Progenitor cell of endocrine pancreas (in vitro differentiated cells): Measurements from ENCODE around the gene VAX1. TPM values are rescaled to one million over a fixed set of nuclear protein-coding genes. Genes with fewer than 3 reads are reported as not detected.

Source experiments
- DNase-seq: peaks from one replicate; pipeline ENCODE4 v3.0.0; 2021; ENCODE audit warnings: low spot score; ENCODE audit not compliant: unreplicated experiment
- H3K27ac Mint-ChIP-seq: 2 replicates; pipeline ENCODE4 v1.8.0; 2021; ENCODE audit warnings: mild to moderate bottlenecking, moderate library complexity, mixed read lengths
- H3K27me3 Mint-ChIP-seq: 2 replicates; pipeline ENCODE4 v1.8.0; 2021; ENCODE audit warnings: mixed read lengths
- H3K36me3 Mint-ChIP-seq: 2 replicates; pipeline ENCODE4 v1.8.0; 2022; ENCODE audit warnings: mixed read lengths; ENCODE audit not compliant: insufficient read depth
- H3K4me1 Mint-ChIP-seq: 2 replicates; pipeline ENCODE4 v1.8.0; 2021; ENCODE audit warnings: low read depth, mixed read lengths
- H3K4me3 Mint-ChIP-seq: 2 replicates; pipeline ENCODE4 v1.8.0; 2021; ENCODE audit warnings: low read depth, mild to moderate bottlenecking, moderate library complexity, mixed read lengths
- H3K9me3 Mint-ChIP-seq: 2 replicates; pipeline ENCODE4 v1.8.0; 2021; ENCODE audit warnings: low read depth, mixed read lengths
- CTCF ChIP-seq: fragments of 200-600 bp; sonication (generic); IDR thresholded peaks from one replicate; pipeline ENCODE4 v1.5.0; 2021; ENCODE audit warnings: antibody characterized with exemption, mild to moderate bottlenecking; ENCODE audit not compliant: unreplicated experiment
- total RNA-seq: library from RNA; stranded (reverse); gene quantifications from 2 replicates; pipeline ENCODE4 v1.2.1, GENCODE V29; 2021

VAX1 gene
- total RNA-seq, 1 donor from 2014 or later, result not detected

GRCh38 chr10:117139581-117140524, 1.8 kb upstream of the VAX1 start:
- H3K27ac Mint-ChIP-seq, result no peak overlapping the region
- no peak for TF ChIP-seq CTCF
- no peak for DNase-seq
- H3K36me3 Mint-ChIP-seq, result no peaks in the 10 kb centered on the region
- H3K9me3 Mint-ChIP-seq, result peaks cover 2% of the 10 kb centered on the region
- H3K4me3 Mint-ChIP-seq, result no peak overlapping the region
- H3K4me1 Mint-ChIP-seq, result peaks cover 10% of the 10 kb centered on the region
- peaks cover 88% of the 10 kb centered on the region for H3K27me3 Mint-ChIP-seq

- peak overlapping the region; percentile 58 for H3K4me3 Mint-ChIP-seq
- H3K9me3 Mint-ChIP-seq, result no peaks in the 10 kb centered on the region
- H3K4me1 Mint-ChIP-seq, result peaks cover 10% of the 10 kb centered on the region
- no peak for DNase-seq
- H3K27me3 Mint-ChIP-seq, result peaks cover 86% of the 10 kb centered on the region
- H3K36me3 Mint-ChIP-seq, result no peaks in the 10 kb centered on the region
- TF ChIP-seq CTCF, result no peak
- H3K27ac Mint-ChIP-seq, result no peak overlapping the region
Measured at GRCh38 chr10:117138838-117139580, 939 bp upstream of the VAX1 start.

GRCh38 chr10:117137031-117137910, 799 bp downstream of the VAX1 start:
- TF ChIP-seq CTCF, result no peak
- peaks cover 14% of the 10 kb centered on the region for H3K4me1 Mint-ChIP-seq

GRCh38 chr10:117136391-117136975, 1.6 kb downstream of the VAX1 start:
- TF ChIP-seq CTCF, result no peak
- Mint-ChIP-seq H3K9me3 (no peaks in the 10 kb centered on the region), H3K4me1 (peaks cover 19% of the 10 kb centered on the region), H3K4me3 (peak overlapping the region; percentile 50), H3K36me3 (no peaks in the 10 kb centered on the region), H3K27ac (no peak overlapping the region), H3K27me3 (peaks cover 87% of the 10 kb centered on the region)
- DNase-seq, result no peak

More at GRCh38 chr10:117137031-117137910, 799 bp downstream of the VAX1 start:
- no peak for DNase-seq
- Mint-ChIP-seq H3K4me3 (peak overlapping the region; percentile 61), H3K36me3 (no peaks in the 10 kb centered on the region), H3K27me3 (peaks cover 87% of the 10 kb centered on the region), H3K9me3 (no peaks in the 10 kb centered on the region), H3K27ac (no peak overlapping the region)
